AG10803 (cell line): Measurements from ENCODE around the gene GPS1.

Experiments
- DNase-seq: peaks from one replicate; pipeline ENCODE4 v3.0.0; 2010; ENCODE audit warnings: low read depth
- H3K4me3 ChIP-seq: 2 replicates; pipeline ENCODE4 v1.5.1; 2011; ENCODE audit warnings: mild to moderate bottlenecking, low read length, control low read depth
- CTCF ChIP-seq: conservative IDR thresholded peaks from 2 replicates; pipeline ENCODE4 v1.5.1; 2011; ENCODE audit warnings: mild to moderate bottlenecking, low read length, control low read depth, inconsistent platforms

GPS1 gene

DNA sequence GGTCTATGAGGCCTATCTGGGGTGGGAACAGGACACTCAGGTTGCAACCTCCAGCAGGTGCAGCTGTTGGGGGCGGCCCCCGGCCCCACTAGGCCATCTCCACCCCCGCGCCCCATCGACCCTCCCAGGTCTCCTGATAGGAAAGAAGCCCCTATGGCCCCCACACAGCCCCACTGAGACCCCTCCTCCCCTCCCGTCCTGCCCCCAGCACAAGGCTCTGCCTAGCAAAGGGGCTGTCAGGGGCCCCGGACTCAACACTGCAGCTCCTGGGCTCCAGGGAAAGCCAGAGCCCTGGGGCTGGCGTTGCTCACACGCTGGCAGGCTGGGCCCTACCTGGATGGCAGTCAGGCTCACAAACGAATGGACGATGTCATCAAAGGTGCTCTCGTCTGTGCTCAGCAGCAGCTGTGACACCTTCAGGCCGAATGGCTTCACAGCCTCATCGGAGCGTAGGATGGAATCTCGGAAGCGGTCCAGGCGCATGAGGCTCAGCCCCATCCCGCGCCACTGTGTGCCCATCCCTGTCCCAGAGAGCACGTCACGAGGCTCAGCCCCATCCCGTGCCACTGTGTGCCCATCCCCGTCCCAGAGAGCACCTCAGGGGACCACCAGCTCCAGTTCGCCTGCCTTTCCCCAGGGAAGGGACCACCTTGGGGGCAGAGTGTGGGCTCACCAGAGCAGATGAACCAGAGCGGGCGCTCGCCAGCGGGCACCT lies 39.0 kb downstream of the GPS1 start:
- DNase-seq = no peak
- no peak for TF ChIP-seq CTCF
- no peak overlapping the region for H3K4me3 ChIP-seq

DNA sequence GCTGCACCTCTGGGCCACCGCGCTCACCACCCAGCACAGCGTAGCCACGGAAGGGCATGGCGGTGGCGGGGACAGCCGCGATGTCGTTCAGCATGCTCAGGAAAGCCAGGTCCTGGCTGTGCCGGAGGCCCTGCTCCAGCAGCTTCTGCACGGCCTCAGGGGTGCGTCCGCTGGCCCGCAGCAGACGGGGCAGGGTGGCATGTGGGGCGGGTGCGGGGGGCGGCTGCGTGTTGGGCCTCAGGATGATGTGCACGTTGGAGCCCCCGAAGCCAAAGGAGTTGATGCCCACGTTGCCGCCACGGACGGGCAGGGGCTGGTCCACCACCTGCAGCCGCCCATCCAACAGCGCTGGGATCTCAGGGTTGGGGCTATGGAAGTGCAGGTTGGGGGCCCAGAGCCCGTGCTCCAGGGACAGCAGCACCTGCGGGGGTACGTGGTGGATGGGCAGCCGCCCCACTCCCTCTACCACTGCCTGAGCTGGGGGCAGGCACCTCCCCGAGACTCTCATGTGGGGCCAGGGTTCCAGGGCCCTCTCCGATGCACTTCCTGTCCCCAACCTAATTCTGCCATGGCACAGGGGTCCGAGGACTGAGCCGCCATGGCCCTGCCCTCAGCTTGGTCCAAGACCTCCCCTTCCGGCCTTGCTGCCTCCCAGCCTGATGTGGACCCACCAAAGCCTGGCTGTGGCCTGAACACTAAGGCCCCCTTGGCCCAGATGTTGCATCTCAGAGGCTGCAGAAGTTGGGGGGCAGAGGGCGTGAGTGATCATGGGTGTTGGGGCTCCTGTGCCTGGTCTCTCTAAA lies 39.8 kb downstream of the GPS1 start:
- DNase-seq = no peak
- TF ChIP-seq CTCF = no peak

DNA sequence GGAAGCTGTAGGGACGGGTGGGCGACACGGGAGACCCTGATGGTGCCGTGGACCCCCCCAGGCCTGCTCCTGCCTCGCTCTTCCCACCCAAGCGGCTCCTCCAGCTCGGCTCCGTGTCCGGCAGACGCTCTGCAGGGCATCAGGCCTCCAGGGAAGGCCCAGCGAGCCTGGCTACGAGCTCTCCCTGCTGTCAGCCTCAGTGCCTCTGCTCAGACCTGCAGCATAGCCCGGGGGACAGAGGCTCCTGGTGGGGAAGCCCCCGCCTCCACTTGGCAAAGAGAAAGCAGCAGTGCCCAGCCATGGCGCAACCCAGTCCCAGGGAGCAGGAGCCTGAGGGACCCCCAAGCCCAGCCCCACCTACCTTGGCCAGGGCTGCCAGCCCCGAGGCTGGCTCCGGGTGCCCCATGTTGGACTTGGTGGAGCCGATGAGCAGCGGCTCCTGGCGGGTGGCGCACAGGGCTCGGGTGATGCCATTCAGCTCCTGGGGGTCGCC lies 40.4 kb downstream of the GPS1 start:
- TF ChIP-seq CTCF = no peak
- no peak for DNase-seq
- H3K4me3 ChIP-seq = no peak overlapping the region

More for the DNA sequence above, 39.8 kb downstream of the GPS1 start:
- no peak overlapping the region for H3K4me3 ChIP-seq

DNA sequence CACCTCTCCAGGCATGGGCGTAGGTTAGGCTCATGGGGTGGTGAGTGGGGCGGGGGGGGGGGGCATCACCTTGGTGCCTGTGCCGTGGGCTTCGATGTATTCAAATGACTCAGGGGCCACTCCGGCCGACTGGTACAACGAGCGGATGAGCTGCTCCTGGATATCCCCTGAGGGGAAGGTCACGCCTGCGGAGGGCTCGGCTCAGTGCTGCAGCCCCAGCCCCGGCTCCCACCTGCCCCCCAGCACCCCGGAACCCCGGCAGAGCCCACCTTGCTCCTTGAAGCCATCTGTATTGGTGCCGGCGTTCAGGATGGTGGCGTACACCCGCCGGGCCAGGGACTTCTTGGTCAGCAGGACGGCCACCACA lies 40.9 kb downstream of the GPS1 start:
- no peak overlapping the region for H3K4me3 ChIP-seq
- no peak for TF ChIP-seq CTCF
- no peak for DNase-seq

GRCh38 chr17:82092995-82093751 lies 41.5 kb downstream of the GPS1 start:
- no peak overlapping the region for H3K4me3 ChIP-seq
- no peak for TF ChIP-seq CTCF
- no peak for DNase-seq

GRCh38 chr17:82094931-82095776 lies 43.5 kb downstream of the GPS1 start:
- H3K4me3 ChIP-seq = no peak overlapping the region
- no peak for DNase-seq
- no peak for TF ChIP-seq CTCF
